K562 (cell line): Measurements from ENCODE around the gene CERS6. TPM values are rescaled to one million over a fixed set of nuclear protein-coding genes. Genes with fewer than 3 reads are reported as not detected.

Source experiments
- AFF1 ChIP-seq, 2 experiments: fragments of 450-650 bp; IDR thresholded peaks; 2 replicates each; pipeline ENCODE4 v1.6.1; 2018; ENCODE audit warnings: mild to moderate bottlenecking in 2 of 2, low read depth in 1 of 2; ENCODE audit not compliant: partially characterized antibody in 2 of 2
- ARID3B ChIP-seq: fragments of 250-450 bp; sonication (Bioruptor Pico); IDR thresholded peaks from 2 replicates; pipeline ENCODE4 v1.4.0; 2020; ENCODE audit warnings: borderline replicate concordance
- BMI1 ChIP-seq: fragments of 150-350 bp; IDR thresholded peaks from 2 replicates; pipeline ENCODE4 v1.6.1; 2014; ENCODE audit warnings: low read length
- CEBPB ChIP-seq: fragments of 450-650 bp; IDR thresholded peaks from 2 replicates; pipeline ENCODE4 v1.6.1; 2016; ENCODE audit warnings: missing genetic modification characterization, missing compliant biosample characterization
- CHD2 ChIP-seq: IDR thresholded peaks from 2 replicates; pipeline ENCODE4 v1.6.1; 2011; ENCODE audit warnings: low read depth, low read length
- CREB1 ChIP-seq, 2 experiments: sonication (generic) in 1 of 2; formaldehyde crosslinking in 1 of 2; IDR thresholded peaks; 2 replicates each; pipeline versions ENCODE4 v1.6.1 to v1.8.0; 2012 to 2022; ENCODE audit warnings: inconsistent platforms in 1 of 2, mild to moderate bottlenecking in 1 of 2, missing genetic modification reagents in 1 of 2, moderate library complexity in 1 of 2
- CREB5 ChIP-seq: fragments of 250-450 bp; sonication (Bioruptor Pico); IDR thresholded peaks from 2 replicates; pipeline ENCODE4 v1.5.0; 2020; ENCODE audit warnings: mild to moderate bottlenecking
- GTF2E2 ChIP-seq: fragments of 200-800 bp; sonication (Bioruptor generic); IDR thresholded peaks from 2 replicates; pipeline ENCODE4 v1.6.1; 2016; ENCODE audit warnings: missing genetic modification characterization, missing compliant biosample characterization
- HSF4 ChIP-seq: fragments of 250-450 bp; sonication (Bioruptor Pico); IDR thresholded peaks from 2 replicates; pipeline ENCODE4 v2.1.2; 2022; ENCODE audit warnings: mild to moderate bottlenecking, moderate library complexity, borderline replicate concordance
- NR3C1 ChIP-seq: sonication (generic); formaldehyde crosslinking; IDR thresholded peaks from 2 replicates; pipeline ENCODE4 v1.8.1; 2022; ENCODE audit warnings: missing genetic modification reagents
- PBX2 ChIP-seq, 2 experiments: IDR thresholded peaks in 1 of 2; conservative IDR thresholded peaks in 1 of 2; 2 replicates each; pipeline ENCODE4 v1.6.1; 2016; ENCODE audit warnings: low read depth in 2 of 2, mild to moderate bottlenecking in 1 of 2, missing compliant biosample characterization in 1 of 2, missing genetic modification characterization in 1 of 2, moderate library complexity in 1 of 2
- TARDBP ChIP-seq: fragments of 450-650 bp; IDR thresholded peaks from 2 replicates; pipeline ENCODE4 v1.6.1; 2016
- ZNF197 ChIP-seq: fragments of 200-800 bp; sonication (Bioruptor generic); IDR thresholded peaks from 2 replicates; pipeline ENCODE4 v1.6.1; 2016; ENCODE audit warnings: low read depth, missing genetic modification characterization, missing compliant biosample characterization
- ZNF212 ChIP-seq: fragments of 450-650 bp; formaldehyde crosslinking; IDR thresholded peaks from 2 replicates; pipeline ENCODE4 v1.4.0; 2020; ENCODE audit warnings: mild to moderate bottlenecking
- ZNF217 ChIP-seq: sonication (generic); formaldehyde crosslinking; IDR thresholded peaks from 2 replicates; pipeline ENCODE4 v1.8.0; 2022; ENCODE audit warnings: mild to moderate bottlenecking, missing genetic modification reagents
- ZNF644 ChIP-seq: fragments of 200-800 bp; sonication (Bioruptor generic); IDR thresholded peaks from 2 replicates; pipeline ENCODE4 v1.6.1; 2016; ENCODE audit warnings: low read depth, missing genetic modification characterization, missing compliant biosample characterization
- ZNF695 ChIP-seq: fragments of 450-650 bp; formaldehyde crosslinking; IDR thresholded peaks from 2 replicates; pipeline ENCODE4 v1.4.0; 2020; ENCODE audit warnings: mild to moderate bottlenecking, moderate library complexity
- polyA plus RNA-seq, 8 experiments: library from polyadenylated mRNA; depleted of rRNA in 4 of 8; stranded (reverse) in 5 of 8; unstranded in 3 of 8; fragments of >200 nt; fragmentation: Nextera tagmentation in 2 of 8; fragmentation: Illumina TruSeq in 1 of 8; extraction: Ambion mirVana in 2 of 8; extraction: Trizol in 1 of 8; gene quantifications; 2 replicates each; pipeline versions ENCODE4 v1.2.1 to v1.2.3, GENCODE V29; 2011 to 2014; ENCODE audit warnings: inconsistent platforms in 1 of 8, missing spikeins in 1 of 8
- total RNA-seq, 7 experiments: library from RNA; depleted of rRNA in 6 of 7; stranded (reverse); fragments of >200 nt in 6 of 7; fragmentation: Illumina TruSeq in 2 of 7; extraction: Trizol in 2 of 7; gene quantifications; 2 replicates each; pipeline versions ENCODE4 v1.2.1 to v1.2.3, GENCODE V29; 2011 to 2021; ENCODE audit warnings: low replicate concordance in 1 of 7

CERS6 gene
- total and polyA plus RNA-seq, 9 of the 15 experiments (the other 6 are each of a cell fraction or from before 2014, with no cell fraction given) = 1.6 to 13.6 (median 11.4) TPM

GRCh38 chr2:168490015-168490874 is 34.2 kb downstream of the CERS6 start (continued):
- TF ChIP-seq ARID3B (no peak), ZNF217 (no peak), PBX2 (CRISPR knock-in tag; IDR thresholded peaks at IDR 0.05; ENCODE audit: low read depth) (no peak), PBX2 (tag; conservative IDR thresholded peaks at IDR 0.05; ENCODE audit: low read depth) (no peak), CEBPB (tag) (peak; percentile 81), ZNF644 (tag) (no peak), CREB1 (IDR thresholded peaks at IDR 0.05) (no peak), CREB1 (CRISPR knock-in tag; IDR thresholded peaks at IDR 0.05) (peak; percentile 21; the same call in 1 of the 2 replicates), AFF1 (IDR thresholded peaks at IDR 0.05; ENCODE audit: low read depth in 1 of 2, partially characterized antibody in 2 of 2) (no peak), ZNF212 (CRISPR knock-in tag) (no peak), HSF4 (no peak), CREB5 (no peak), TARDBP (no peak), NR3C1 (CRISPR knock-in tag) (no peak), ZNF695 (CRISPR knock-in tag) (no peak), ZNF197 (CRISPR knock-in tag) (no peak), GTF2E2 (peak; percentile 79; the same call in 1 of the 2 replicates), CHD2 (no peak), BMI1 (no peak)
